Neutrophil (primary cell): ENCODE measurements around the gene RUFY4.
"Not testable (repeated sequence)": the region's sequence is repeated elsewhere in the genome, so short reads cannot be mapped to it uniquely, and the experiment has no call there.

Experiments
- H3K27ac ChIP-seq: fragments of 200-600 bp; sonication (generic); 2 replicates; pipeline ENCODE4 v1.5.1; 2016; ENCODE audit warnings: mild to moderate bottlenecking, moderate library complexity
- H3K27me3 ChIP-seq: fragments of 200-600 bp; sonication (generic); 2 replicates; pipeline ENCODE4 v1.6.0; 2016; ENCODE audit warnings: mild to moderate bottlenecking
- H3K36me3 ChIP-seq: fragments of 200-600 bp; sonication (generic); 2 replicates; pipeline ENCODE4 v1.5.1; 2017
- H3K4me1 ChIP-seq, 2 experiments: fragments of 200-600 bp in 1 of 2; sonication (generic) in 1 of 2; 1 replicate in 1 of 2; 2 replicates in 1 of 2; pipeline versions ENCODE4 v1.5.1 to v1.6.1; 2013 to 2016; ENCODE audit warnings: low read depth in 1 of 2, low read length in 1 of 2, mild to moderate bottlenecking in 1 of 2, moderate library complexity in 1 of 2; ENCODE audit not compliant: control insufficient read depth in 1 of 2, insufficient read depth in 1 of 2
- H3K4me3 ChIP-seq, 2 experiments: fragments of 200-600 bp in 1 of 2; sonication (generic) in 1 of 2; 1 replicate in 1 of 2; 2 replicates in 1 of 2; pipeline ENCODE4 v1.5.1; 2013 to 2016; ENCODE audit warnings: low read depth in 1 of 2, low read length in 1 of 2, mild to moderate bottlenecking in 1 of 2, moderate library complexity in 1 of 2
- H3K9me3 ChIP-seq: fragments of 200-600 bp; sonication (generic); 2 replicates; pipeline ENCODE4 v1.5.1; 2016
- TF ChIP-seq, protein P1 (sequence below): fragments of 200-600 bp; sonication (generic); IDR thresholded peaks from 2 replicates; pipeline ENCODE4 v1.5.1; 2016; ENCODE audit warnings: antibody characterized with exemption

The RUFY4 gene

GRCh38 chr2:218068721-218069334 is at the start of gene RUFY4:
Gene RUFY4, plus strand, starts transcription at chr2:218069253. Its CDS starts 1,353 bp downstream, at chr2:218070606.
- not testable (repeated sequence) for H3K36me3 ChIP-seq, H3K9me3 ChIP-seq, H3K27ac ChIP-seq
- Histone ChIP-seq H3K4me3 (peak within 1 kb of the TSS; percentile 45 to 55), H3K27me3 (peaks cover 17% of the 10 kb centered on the region), H3K4me1 (peaks cover 21 to 30% of the 10 kb centered on the region in 2 experiments)
- TF ChIP-seq, protein P1, sequence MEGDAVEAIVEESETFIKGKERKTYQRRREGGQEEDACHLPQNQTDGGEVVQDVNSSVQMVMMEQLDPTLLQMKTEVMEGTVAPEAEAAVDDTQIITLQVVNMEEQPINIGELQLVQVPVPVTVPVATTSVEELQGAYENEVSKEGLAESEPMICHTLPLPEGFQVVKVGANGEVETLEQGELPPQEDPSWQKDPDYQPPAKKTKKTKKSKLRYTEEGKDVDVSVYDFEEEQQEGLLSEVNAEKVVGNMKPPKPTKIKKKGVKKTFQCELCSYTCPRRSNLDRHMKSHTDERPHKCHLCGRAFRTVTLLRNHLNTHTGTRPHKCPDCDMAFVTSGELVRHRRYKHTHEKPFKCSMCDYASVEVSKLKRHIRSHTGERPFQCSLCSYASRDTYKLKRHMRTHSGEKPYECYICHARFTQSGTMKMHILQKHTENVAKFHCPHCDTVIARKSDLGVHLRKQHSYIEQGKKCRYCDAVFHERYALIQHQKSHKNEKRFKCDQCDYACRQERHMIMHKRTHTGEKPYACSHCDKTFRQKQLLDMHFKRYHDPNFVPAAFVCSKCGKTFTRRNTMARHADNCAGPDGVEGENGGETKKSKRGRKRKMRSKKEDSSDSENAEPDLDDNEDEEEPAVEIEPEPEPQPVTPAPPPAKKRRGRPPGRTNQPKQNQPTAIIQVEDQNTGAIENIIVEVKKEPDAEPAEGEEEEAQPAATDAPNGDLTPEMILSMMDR = peak; percentile 88

- TF ChIP-seq, protein P1 = no peak
- Histone ChIP-seq H3K4me1 (peaks cover 10 to 14% of the 10 kb centered on the region in 2 experiments), H3K27ac (no peak overlapping the region)
Measured at GRCh38 chr2:218019411-218020060, 49.5 kb upstream of the RUFY4 start.

DNA sequence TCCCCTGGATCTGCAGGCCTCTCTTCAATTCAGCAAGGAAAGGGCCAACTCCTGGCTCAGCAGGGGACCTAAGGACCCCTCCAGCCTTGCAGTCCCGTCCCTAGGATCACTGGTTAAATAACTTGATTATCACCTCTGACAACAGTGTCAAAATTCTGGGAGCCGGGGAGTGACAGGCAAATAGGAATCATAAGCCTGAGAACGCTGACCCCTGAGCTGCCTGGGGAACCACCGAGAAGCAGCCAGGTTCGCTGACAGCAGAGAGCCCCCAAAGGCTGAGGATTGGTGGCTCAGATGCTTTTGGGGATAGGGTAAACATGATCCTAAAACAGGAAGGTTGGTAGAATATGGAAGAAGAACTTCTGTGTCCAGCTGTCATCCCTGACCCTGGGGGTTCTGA is 48.8 kb upstream of the RUFY4 start:
- no peaks in the 10 kb centered on the region for H3K27me3 ChIP-seq
- H3K4me1 ChIP-seq = peaks cover 10 to 14% of the 10 kb centered on the region in 2 experiments
- H3K36me3 ChIP-seq = no peaks in the 10 kb centered on the region
- no peak overlapping the region for H3K4me3 ChIP-seq
- TF ChIP-seq, protein P1 = no peak
- H3K9me3 ChIP-seq = no peaks in the 10 kb centered on the region
- no peak overlapping the region for H3K27ac ChIP-seq

More at GRCh38 chr2:218019411-218020060, 49.5 kb upstream of the RUFY4 start:
- H3K4me3 ChIP-seq = no peak overlapping the region
- H3K36me3 ChIP-seq = no peaks in the 10 kb centered on the region
- H3K9me3 ChIP-seq = no peaks in the 10 kb centered on the region
- no peaks in the 10 kb centered on the region for H3K27me3 ChIP-seq

GRCh38 chr2:218020966-218021535 is 48.0 kb upstream of the RUFY4 start:
- peaks cover 10 to 14% of the 10 kb centered on the region in 2 experiments for H3K4me1 ChIP-seq
- no peak overlapping the region for H3K4me3 ChIP-seq
- no peaks in the 10 kb centered on the region for H3K36me3 ChIP-seq
- no peaks in the 10 kb centered on the region for H3K9me3 ChIP-seq
- TF ChIP-seq, protein P1 = no peak
- H3K27me3 ChIP-seq = no peaks in the 10 kb centered on the region
- H3K27ac ChIP-seq = no peak overlapping the region

- no peak overlapping the region for H3K4me3 ChIP-seq
- TF ChIP-seq, protein P1 = no peak
- H3K27ac ChIP-seq = no peak overlapping the region
- no peaks in the 10 kb centered on the region for H3K9me3 ChIP-seq
- H3K36me3 ChIP-seq = no peaks in the 10 kb centered on the region
- H3K27me3 ChIP-seq = no peaks in the 10 kb centered on the region
- H3K4me1 ChIP-seq = peaks cover 10 to 14% of the 10 kb centered on the region in 2 experiments
Measured at GRCh38 chr2:218021536-218022071, 47.4 kb upstream of the RUFY4 start.
